ENCODE results near the gene CLEC20A. TPM values are rescaled to one million over a fixed set of nuclear protein-coding genes. Genes with fewer than 3 reads are reported as not detected.
A peak's percentile ranks its signal among the peaks of the same experiment; 100 is the strongest.

Gene CLEC20A
- total and polyA plus RNA-seq, 2 donors (not counting 1 experiment from before 2014, with no cell fraction given): 4.9 to 5.2 TPM

GRCh38 chr1:178486100-178487069 lies 10.4 kb downstream of the CLEC20A start:
- H3K4me2 ChIP-seq (replicated peaks; ENCODE audit: low read depth, low read length, poor library complexity, severe bottlenecking): peak overlapping the region; percentile 83
- ChIA-PET CTCF (no interaction called here), POLR2A (no interaction called here)
- H3K36me3 ChIP-seq (replicated peaks in 1 of 2; ENCODE audit: control extremely low read depth in 1 of 2, control insufficient read depth in 1 of 2, extremely low read depth in 1 of 2, insufficient read depth in 2 of 2, low read length in 1 of 2): no peaks in the 10 kb centered on the region
- peak; percentile 60 for DNase-seq
- peaks cover 0 to 6% (median 0%) of the 10 kb centered on the region in 3 donors for H3K9me3 ChIP-seq (ENCODE audit: control extremely low read depth in 1 of 3, control insufficient read depth in 2 of 3, insufficient read depth in 1 of 3, low read length in 2 of 3)
- H3K4me1 ChIP-seq (ENCODE audit: control insufficient read depth in 2 of 2, insufficient read depth in 2 of 2, low read length in 2 of 2): peaks cover 27% of the 10 kb centered on the region in 2 donors
- no peaks in the 10 kb centered on the region for H4K20me1 ChIP-seq (ENCODE audit: control insufficient read depth, insufficient read depth, low read length, poor library complexity, severe bottlenecking)
- ATAC-seq (ENCODE audit: low read depth): peak; percentile 62
- Mint-ChIP-seq H3K27me3 (peaks cover 8% of the 10 kb centered on the region), H3K4me3 (peak overlapping the region; percentile 72), H3K27ac (peak overlapping the region; percentile 84), H3K9me3 (ENCODE audit: insufficient read depth) (no peaks in the 10 kb centered on the region), H3K4me1 (peaks cover 37% of the 10 kb centered on the region)
- H3K27ac ChIP-seq (ENCODE audit: low read length in 2 of 2): peak overlapping the region; percentile 76 to 85
- peak overlapping the region; percentile 73 for H3K9ac ChIP-seq (ENCODE audit: low read length)
- intact Hi-C loops (cut with micrococcal nuclease): no loop called here
- TF ChIP-seq CTCF (IDR thresholded peaks at IDR 0.05) (no peak), EZH2 (IDR thresholded peaks at IDR 0.05; ENCODE audit: borderline replicate concordance, insufficient read depth, low read depth, low read length, poor library complexity, severe bottlenecking) (no peak)
- peak overlapping the region in 4 of 5 experiments; percentile 39 to 61 (median 55) for H3K4me3 ChIP-seq (ENCODE audit: control extremely low read depth in 1 of 5, extremely low read depth in 1 of 5, insufficient read depth in 1 of 5, low read depth in 2 of 5, low read length in 4 of 5)
- H2AFZ ChIP-seq (ENCODE audit: insufficient read depth, low read depth, low read length, poor library complexity, severe bottlenecking): peak overlapping the region; percentile 92
- no peaks in the 10 kb centered on the region for H3K27me3 ChIP-seq (replicated peaks in 1 of 4; ENCODE audit: control extremely low read depth in 1 of 4, control insufficient read depth in 3 of 4, insufficient read depth in 4 of 4, low read length in 3 of 4)
- WGBS (ENCODE audit: insufficient coverage): 36% methylated on average over 51 of the region's 54 CpGs
- H3K79me2 ChIP-seq (ENCODE audit: control insufficient read depth, insufficient read depth, low read length): no peaks in the 10 kb centered on the region

GRCh38 chr1:178485541-178485981 lies 11.2 kb downstream of the CLEC20A start:
- CTCF ChIA-PET: no interaction called here

More at GRCh38 chr1:178485541-178485981, 11.2 kb downstream of the CLEC20A start:
- H4K20me1 ChIP-seq (ENCODE audit: control insufficient read depth, insufficient read depth, low read length, poor library complexity, severe bottlenecking): no peaks in the 10 kb centered on the region
- 11% methylated on average over 2 of the region's 3 CpGs for WGBS (ENCODE audit: insufficient coverage)
- intact Hi-C loops (cut with micrococcal nuclease): no loop called here
- H3K4me3 Mint-ChIP-seq: peak overlapping the region; percentile 65
- H3K36me3 ChIP-seq (replicated peaks in 1 of 2; ENCODE audit: control extremely low read depth in 1 of 2, control insufficient read depth in 1 of 2, extremely low read depth in 1 of 2, insufficient read depth in 2 of 2, low read length in 1 of 2): no peaks in the 10 kb centered on the region
- H3K4me1 ChIP-seq (ENCODE audit: control insufficient read depth in 2 of 2, insufficient read depth in 2 of 2, low read length in 2 of 2): peaks cover 27% of the 10 kb centered on the region in 2 donors
- TF ChIP-seq EZH2 (IDR thresholded peaks at IDR 0.05; ENCODE audit: borderline replicate concordance, insufficient read depth, low read depth, low read length, poor library complexity, severe bottlenecking): no peak
- no peak for TF ChIP-seq CTCF (IDR thresholded peaks at IDR 0.05)
- DNase-seq (peak; percentile 28), ATAC-seq (ENCODE audit: low read depth) (peak; percentile 46)
- peak overlapping the region; percentile 84 for H3K27ac Mint-ChIP-seq
- H3K4me1 Mint-ChIP-seq: peaks cover 37% of the 10 kb centered on the region
- peak overlapping the region; percentile 92 for H2AFZ ChIP-seq (ENCODE audit: insufficient read depth, low read depth, low read length, poor library complexity, severe bottlenecking)
- peak overlapping the region; percentile 76 to 85 for H3K27ac ChIP-seq (ENCODE audit: low read length in 2 of 2)
- peaks cover 0 to 6% (median 0%) of the 10 kb centered on the region in 3 donors for H3K9me3 ChIP-seq (ENCODE audit: control extremely low read depth in 1 of 3, control insufficient read depth in 2 of 3, insufficient read depth in 1 of 3, low read length in 2 of 3)
- H3K27me3 Mint-ChIP-seq: peaks cover 8% of the 10 kb centered on the region
- H3K9ac ChIP-seq (ENCODE audit: low read length): peak overlapping the region; percentile 73
- peak overlapping the region in 3 of 5 experiments; percentile 52 to 61 (median 58) for H3K4me3 ChIP-seq (ENCODE audit: control extremely low read depth in 1 of 5, extremely low read depth in 1 of 5, insufficient read depth in 1 of 5, low read depth in 2 of 5, low read length in 4 of 5)
- H3K9me3 Mint-ChIP-seq (ENCODE audit: insufficient read depth): no peaks in the 10 kb centered on the region
- H3K79me2 ChIP-seq (ENCODE audit: control insufficient read depth, insufficient read depth, low read length): no peaks in the 10 kb centered on the region
- H3K4me2 ChIP-seq (replicated peaks; ENCODE audit: low read depth, low read length, poor library complexity, severe bottlenecking): peak overlapping the region; percentile 83
- POLR2A ChIA-PET: no interaction called here
- no peaks in the 10 kb centered on the region for H3K27me3 ChIP-seq (replicated peaks in 1 of 4; ENCODE audit: control extremely low read depth in 1 of 4, control insufficient read depth in 3 of 4, insufficient read depth in 4 of 4, low read length in 3 of 4)
